Measurements from ENCODE around the gene BMPER.

Gene BMPER

DNA sequence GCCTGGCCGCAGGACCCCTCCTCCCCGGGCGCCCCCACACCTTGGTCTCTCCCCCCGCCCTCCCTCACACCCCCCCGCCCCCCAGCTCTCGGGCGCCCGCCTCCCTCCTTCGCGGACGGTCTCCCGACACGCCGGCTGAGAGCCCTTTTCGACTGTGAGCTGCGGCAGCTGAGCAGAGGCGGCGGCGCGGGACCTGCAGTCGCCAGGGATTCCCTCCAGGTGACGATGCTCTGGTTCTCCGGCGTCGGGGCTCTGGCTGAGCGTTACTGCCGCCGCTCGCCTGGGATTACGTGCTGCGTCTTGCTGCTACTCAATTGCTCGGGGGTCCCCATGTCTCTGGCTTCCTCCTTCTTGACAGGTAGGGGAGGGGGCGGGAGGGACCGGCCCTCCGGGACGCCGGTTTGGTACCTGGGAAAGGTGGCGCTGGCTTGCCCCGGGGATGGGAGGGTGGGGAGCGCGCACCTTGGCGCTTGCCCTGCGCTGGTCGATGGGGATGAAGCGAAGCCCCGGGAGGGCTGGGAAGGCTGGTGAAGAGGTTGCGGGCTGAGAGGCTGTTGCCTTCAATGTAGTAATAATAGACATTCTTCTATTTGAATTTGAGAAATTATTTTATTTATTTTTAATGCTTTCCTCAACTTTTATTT is at the start of gene BMPER:
Gene BMPER (plus strand): TSS at position 151 of the 644 bp plus-strand sequence. CDS start 75 bp downstream, at position 226.
- no peak for DNase-seq (ENCODE audit: low read depth in 3 of 3)

- no peak for DNase-seq (ENCODE audit: low read depth in 3 of 3)
These were observed 43.4 kb upstream of the BMPER start for GRCh38 chr7:33861947-33862346.

- no peak for DNase-seq (ENCODE audit: low read depth in 3 of 3)
These were observed 42.2 kb upstream of the BMPER start for GRCh38 chr7:33862946-33863814.

- no peak for DNase-seq (ENCODE audit: low read depth in 3 of 3)
These were observed 37.2 kb upstream of the BMPER start for GRCh38 chr7:33868166-33868565.

DNA sequence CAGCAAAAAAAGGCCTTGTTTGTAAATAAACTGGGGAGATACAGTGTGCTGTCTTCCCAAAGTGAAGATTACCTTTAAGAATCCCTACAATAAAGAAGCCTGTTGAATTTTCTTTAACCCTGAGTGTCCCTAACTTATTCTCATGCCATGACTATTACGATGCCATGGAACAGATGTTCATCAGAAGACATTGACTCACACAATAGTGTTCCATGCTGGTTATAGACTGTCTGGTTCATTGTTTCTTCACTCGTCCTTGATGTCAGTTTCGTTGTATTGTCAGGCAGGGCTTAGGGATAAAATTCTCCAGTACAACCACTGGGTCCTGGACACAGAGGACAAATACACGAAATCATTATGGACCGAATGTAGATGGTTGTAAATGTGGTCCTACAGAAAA is 36.2 kb upstream of the BMPER start:
- no peak for DNase-seq (ENCODE audit: low read depth in 3 of 3)

DNA sequence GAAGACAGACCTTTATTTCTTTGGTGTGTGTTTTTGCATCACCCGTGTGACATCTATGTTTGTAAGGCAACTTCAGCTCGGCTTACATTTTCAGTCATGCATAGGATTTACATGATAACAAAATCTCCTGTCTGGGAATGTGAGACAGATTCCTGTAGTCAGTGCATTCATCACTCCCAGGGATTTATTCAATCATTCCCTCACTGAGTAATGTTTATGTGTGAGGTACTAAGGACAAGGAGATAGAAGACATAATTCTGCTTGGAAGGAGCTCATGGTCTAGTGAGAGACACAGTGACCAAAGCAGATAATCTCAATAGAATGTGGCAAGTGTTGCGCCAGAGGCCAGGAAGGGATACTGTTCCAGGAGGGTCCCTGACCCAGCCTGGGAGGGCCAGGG is 35.2 kb upstream of the BMPER start:
- DNase-seq (ENCODE audit: low read depth in 3 of 3), result no peak

GRCh38 chr7:33872870-33873269 is 32.5 kb upstream of the BMPER start:
- no peak for DNase-seq (ENCODE audit: low read depth in 3 of 3)

GRCh38 chr7:33873518-33873917 is 31.8 kb upstream of the BMPER start:
- DNase-seq (ENCODE audit: low read depth in 3 of 3), result no peak

DNA sequence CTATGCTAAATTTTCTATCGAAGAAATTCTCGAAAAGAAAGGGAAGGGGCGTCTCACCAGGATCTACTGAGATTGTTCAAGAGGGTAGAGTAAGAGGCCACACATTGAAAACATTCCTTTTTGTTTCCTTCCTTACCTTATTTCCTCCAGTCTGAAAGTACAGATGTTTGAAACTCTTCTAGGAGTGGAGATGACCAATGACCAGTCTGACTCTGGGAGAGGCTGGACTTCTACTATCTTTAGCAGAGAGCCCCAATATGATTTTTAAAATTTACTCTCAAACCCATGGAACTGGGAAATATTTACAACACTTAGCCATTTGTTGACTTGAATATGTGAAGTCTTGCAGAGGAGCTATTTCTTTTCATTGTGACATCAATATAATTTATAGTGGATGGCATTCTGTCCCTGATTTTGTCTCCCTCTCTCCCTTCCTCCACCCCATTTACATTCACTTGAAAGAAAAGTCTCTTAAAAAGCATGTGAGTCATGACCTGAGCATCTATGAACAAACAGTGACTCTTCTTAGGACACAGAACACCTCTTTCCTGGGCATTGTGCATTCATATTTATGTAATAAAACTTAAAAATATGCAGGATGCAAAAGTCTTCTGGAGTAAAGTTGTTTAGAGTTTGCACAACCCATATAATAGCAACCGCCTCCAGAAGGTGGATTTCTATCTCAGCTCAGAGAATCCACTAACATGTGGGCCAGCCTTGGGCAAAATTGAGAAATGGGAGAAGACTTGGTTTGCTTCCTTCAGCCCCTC is 31.2 kb upstream of the BMPER start:
- no peak for DNase-seq (ENCODE audit: low read depth in 3 of 3)

GRCh38 chr7:33874943-33875342 is 30.4 kb upstream of the BMPER start:
- DNase-seq (ENCODE audit: low read depth in 3 of 3), result no peak

DNA sequence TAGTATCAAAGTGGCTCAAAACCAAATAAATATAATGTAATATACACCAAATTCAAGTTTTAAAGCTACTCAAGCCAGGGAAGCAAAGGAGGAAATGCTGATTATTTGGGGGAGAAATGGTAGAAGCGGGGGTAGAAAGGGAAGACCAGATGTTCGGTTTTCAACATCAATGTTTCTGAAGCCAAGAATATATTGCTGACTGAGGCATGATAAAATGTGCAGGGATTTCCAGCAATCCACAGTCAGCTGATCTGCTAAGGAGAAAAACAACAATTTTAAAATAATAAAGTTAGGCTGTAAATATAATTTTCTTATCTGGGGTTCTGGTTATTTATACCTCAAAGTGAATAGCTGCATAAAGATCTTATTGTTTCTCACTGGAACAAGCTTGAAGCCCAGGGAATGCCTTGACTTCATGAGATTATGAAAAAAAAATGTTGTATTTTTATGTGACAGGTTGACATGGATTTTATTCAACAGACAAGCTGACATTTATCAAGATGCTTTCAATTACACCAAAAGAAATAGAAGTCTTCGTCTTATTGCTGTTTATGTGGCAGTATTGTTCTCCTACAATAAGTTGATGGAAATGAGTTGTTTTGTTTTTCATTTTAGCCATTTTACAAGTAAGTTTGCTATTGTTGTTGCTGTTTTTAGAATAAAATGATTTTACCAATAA is 28.6 kb upstream of the BMPER start:
- no peak for DNase-seq (ENCODE audit: low read depth in 3 of 3)

DNA sequence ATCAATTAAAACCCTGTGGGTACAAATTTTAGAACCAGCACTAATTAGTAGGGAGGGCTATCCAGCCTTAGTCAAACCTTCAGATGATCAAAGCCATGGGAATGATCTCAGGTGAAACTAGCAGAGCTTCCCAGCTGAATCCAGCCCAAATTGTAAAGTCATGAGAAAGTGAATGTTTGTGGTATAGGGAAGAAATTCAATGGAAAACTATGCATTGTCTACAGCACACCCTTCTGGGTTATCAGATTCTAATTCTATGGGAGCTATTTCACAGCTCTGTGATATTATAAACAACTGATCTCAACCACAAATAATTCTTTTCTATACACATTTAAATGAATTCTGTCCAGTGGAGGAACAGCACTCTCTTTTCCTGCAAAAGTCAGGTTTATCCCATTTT is 24.6 kb upstream of the BMPER start:
- DNase-seq (ENCODE audit: low read depth in 3 of 3), result no peak

DNA sequence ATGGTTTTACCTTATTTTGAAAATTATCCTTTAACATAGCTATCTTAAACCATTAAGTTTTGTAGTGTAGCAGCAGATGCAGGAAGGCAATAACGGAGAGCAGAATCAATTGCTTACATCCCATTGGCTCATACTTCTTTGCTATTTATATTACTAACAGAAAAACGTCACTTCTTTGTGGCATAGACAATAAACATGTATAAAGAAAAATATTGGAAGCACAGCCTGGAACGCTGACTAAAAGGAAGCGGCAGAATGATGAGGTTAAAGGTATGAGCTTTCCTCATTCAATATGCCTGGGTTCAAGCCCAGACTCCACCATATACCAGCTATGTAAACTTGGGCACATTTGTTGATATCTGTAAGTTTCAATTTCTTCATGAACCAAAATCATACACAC is 24.0 kb upstream of the BMPER start:
- no peak for DNase-seq (ENCODE audit: low read depth in 3 of 3)

GRCh38 chr7:33882040-33882837 is 23.1 kb upstream of the BMPER start:
- no peak for DNase-seq (ENCODE audit: low read depth in 3 of 3)

- DNase-seq (ENCODE audit: low read depth in 3 of 3), result no peak
These were observed 22.2 kb upstream of the BMPER start for GRCh38 chr7:33882950-33883670.

DNA sequence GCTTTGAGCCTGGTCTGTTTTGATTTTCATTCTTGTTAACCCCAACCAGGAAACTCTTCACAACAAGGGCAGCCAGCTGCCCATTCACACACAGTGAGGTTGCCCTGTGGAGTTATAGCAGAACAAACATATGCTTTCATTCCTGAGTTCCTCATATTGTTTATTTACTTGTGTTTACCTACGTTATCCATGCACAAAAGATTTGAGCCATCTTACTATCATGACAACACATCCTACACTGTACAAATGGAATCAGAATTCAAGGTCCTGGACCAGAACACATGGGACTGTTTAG is 21.7 kb upstream of the BMPER start:
- no peak for DNase-seq (ENCODE audit: low read depth in 3 of 3)

DNA sequence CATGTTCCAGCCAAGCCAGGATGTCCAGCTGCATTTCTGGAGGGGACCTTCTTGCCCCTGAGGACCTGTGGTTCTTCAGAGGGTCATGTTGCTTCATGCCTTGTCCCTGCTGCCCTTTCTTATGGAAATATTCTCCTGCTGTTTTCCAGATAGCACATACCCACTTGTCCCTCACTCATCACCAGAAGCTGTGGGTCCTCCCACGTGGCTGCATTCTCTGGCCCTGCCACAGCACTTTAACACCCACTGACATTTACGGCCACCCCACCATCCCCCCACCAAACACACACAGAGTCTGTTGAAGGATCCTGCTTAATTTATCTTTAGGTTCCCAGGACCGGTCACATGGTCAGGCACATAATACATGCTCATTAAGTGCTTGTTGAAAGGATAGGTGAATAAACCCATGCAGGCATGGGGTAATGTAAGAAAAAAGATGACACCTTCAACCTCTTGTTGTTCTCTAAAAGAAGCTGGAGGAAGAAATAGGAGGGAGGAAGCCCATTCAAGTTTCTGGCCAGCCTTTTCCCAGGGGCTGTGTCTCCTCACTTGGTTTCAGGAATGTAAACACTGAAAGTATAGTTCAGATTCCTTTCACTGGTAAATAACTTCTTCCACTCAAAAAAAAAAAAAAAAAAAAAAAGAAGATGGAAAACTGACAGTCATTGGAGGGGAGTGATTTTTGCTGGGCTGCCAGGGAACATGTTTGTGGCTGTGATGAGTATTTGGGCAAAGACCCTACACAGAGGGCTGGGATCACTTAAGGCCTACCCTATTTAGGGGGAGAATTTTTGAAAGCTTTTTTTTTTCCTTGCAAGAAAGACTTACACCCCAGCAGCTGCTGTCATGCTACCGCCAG is 19.8 kb upstream of the BMPER start:
- no peak for DNase-seq (ENCODE audit: low read depth in 3 of 3)

GRCh38 chr7:33886149-33886623 is 19.2 kb upstream of the BMPER start:
- DNase-seq (ENCODE audit: low read depth in 3 of 3), result no peak

DNA sequence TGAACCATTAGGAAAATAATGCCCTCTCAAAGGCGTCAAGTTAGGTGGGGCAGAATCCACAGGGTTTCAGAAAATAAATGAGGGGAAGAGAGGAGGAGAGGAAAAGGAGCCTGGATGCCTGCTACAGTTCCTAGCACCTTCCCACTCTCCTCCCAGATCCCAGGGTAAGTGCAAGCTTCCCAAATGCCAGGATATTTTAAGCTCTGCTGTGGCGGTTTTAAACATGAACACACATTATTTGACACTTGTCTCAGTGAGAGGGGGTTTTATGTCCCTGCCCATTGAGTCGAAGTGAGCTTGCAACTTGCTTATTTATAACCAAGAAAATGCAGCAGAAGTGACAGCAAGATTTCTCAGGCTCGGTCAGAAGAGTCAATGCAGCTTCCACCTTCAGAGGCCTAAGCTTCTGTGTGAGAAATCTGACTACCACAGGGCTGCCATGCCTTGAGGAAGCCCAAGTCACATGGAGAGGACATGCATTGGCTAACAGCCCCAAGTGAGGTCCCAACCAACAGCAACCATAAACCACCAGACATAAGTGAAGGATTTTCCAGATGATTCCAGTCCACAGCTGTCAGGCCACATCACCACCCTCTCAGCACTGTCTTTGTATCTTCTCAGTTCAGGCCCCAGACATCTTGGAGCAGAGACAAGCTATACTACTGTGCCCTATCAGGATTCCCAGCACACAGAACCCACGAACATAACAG is 17.9 kb upstream of the BMPER start:
- no peak for DNase-seq (ENCODE audit: low read depth in 3 of 3)

Measured in stimulated activated CD4-positive, alpha-beta T cell treated with anti-CD3 and anti-CD28 coated beads, TNF-alpha, amount 100 ng/mL, for 4 hours (primary cell).